HuH-7 (cell line): Measurements from ENCODE around the gene RBFOX2.
A peak's percentile ranks its signal among the peaks of the same experiment; 100 is the strongest.

Experiments
- DNase-seq: peaks from one replicate; pipeline ENCODE4 v3.0.0; 2011; ENCODE audit warnings: low spot score

RBFOX2 gene

GRCh38 chr22:35972559-35972958 lies 56.1 kb downstream of the RBFOX2 start:
- no peak for DNase-seq

DNA sequence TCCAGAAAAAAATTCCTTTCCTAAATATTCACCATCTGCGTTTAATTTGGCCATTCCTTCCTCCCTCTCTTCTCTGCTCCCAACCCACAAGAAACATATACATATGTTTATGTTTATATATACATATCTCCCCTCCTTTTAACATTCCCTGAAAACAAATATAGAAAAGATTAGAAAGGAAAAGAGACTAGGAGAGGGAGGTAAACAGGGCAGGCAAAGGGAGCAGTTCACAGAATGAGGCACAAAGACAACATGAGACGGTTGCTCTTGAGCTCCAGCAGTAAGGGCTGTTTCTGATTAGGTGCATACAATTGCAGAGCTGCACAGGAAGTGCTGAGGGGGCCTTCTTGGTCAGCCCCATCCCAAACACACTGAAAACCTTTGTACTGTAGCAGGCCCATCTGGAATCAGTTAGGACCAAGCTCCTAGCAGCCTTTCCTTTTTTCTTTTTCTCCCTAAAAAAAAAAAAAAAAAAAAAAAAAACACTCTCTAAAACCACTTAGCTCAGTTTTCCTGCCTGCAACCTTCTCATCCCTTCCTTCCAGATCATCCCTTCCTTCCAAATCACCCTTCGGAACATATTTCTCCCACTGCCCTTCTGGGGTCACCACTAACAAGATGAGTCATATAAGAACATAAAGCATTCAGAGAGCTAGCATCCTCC lies 57.0 kb downstream of the RBFOX2 start:
- peak; percentile 12 for DNase-seq

DNA sequence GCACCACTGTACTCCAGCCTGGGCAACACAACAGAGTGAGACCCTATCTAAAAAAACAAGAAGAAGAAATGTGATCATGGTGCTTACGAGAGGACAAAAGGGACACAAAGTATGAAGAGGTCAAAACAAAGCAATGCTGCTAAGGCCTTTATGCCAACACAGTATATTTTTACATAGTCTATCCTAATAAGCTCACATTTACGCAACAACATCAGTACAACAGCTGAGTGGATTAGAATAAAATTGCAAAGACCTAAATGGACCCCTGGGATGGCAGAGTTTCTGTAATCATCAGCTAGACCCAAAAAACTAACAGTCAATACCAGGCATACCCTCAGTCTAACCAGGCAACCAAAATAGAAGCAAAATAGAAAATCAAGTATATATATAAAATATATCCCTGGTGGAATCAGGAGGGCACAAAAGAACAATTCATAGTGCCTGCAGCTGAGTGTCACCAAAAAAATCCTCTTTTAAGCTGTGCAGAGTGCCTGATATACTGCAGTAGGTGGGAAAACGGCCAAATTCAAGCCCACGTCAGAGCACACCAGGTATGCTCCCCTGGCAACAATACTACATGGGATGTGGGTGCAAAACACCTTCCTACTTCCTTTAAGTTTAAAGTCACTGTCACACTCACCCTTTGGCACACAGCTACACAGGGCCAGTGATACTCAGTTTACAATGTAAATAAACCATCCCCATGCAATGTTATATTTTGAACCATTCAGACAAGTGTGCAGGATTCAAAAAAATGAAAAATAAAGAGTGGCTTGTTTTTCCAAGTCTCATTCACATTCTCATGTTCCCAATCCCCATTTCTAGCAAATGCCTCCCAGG lies 57.8 kb downstream of the RBFOX2 start:
- DNase-seq, result no peak

DNA sequence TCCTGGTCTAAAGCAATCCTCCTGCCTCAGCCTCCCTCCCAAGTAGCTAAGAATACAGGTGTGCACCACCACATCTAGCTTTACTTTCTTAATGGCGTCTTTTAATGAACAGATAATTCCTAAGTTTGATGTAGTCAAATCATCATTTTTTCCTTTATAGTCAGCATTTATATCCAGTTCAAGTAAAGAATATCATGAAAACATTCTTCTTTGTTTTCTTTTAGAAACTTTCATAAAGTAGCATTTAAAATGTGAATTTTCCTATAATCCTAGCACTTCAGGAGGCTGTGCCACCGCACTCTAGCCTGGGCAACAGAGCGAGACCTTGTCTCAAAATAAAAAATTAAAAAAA lies 61.6 kb downstream of the RBFOX2 start:
- DNase-seq, result no peak

- no peak for DNase-seq
Observed at GRCh38 chr22:35966314-35967045, 62.1 kb downstream of the RBFOX2 start.

- no peak for DNase-seq
Observed at GRCh38 chr22:35963237-35963810, 65.3 kb downstream of the RBFOX2 start.

DNA sequence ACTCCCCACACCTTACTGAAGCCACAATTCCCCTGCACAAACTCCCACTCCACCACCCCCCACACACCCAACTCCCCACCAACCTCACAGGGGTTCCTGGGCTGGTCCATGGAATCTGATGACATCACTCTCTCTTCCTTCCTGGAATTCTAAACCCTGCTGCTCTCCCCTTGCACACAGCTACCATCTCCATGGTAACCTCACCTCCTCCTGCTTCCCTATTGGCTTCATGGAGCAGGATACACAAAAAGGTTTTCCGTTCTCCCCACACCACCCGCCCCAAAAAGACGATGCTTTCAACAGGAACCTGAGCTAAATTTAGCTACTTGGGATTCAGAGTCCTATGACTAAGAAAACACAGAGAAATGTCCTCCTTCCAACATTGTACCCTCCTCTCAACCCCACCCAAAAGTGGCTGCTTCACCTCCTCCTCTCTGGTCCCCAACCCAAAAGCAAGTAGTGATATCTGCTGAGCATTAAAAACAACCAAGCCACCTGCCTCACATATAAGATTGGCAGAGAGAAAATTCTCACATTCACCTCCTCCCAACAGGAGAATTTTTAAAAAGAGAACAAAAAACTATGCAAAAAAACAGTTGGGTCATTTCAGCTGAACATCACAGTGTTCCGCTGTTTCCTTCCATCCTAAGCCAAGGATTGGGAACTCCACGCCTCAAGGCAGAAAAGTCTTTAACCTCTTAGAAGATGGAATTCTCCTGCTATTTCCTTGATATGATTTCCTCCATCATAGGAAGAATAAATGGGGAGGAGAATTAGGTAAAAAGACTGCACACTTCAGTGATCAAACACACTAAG lies 66.9 kb downstream of the RBFOX2 start:
- no peak for DNase-seq

DNA sequence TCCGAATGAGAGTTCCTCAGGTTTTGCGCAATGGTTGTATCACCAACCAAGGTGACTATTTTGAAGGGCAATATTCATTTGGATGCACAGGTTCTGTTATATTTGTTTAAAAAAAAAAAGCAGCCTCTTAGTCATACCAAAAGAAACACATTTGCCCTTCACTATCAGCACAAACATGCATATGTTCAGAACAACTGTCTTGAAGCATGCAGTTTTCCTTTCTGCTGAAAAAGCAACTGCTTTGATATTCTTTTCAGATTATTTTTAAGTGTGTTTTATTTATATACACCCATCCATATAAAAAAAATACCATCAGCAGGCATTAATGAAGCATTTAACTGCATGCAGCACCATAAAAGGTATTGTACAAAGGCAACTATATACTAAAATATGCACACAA lies 67.8 kb downstream of the RBFOX2 start:
- no peak for DNase-seq

DNA sequence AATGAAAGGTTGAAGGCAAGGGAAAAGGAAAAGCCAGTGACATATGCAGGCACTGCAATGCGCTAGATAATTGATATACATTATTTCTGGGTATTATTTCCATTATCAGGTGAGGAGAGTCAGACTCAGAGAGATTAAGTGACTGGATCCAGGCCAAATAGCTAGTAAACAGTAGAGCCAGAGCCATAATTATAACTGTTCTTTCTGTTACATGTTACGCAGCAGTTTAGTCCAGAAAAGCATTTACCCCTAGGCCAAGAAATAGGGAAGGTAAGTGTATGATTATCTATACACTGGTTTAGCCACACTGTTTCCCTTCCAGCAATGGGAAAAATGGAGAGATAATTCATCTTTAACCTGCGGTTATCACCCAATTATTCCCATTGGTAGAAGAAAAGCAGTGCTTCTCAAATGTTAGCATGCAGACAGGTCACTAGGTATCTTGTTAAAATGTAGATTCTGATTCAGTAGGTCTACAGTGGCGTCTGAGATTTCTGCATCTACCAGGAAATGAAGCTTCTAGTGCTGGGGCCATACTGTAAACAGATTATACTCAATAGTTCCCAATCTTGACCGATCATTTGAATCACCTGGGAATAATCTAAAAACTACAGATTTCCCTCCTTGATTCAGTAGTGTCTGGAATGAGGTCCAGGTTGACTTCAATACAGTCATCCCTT lies 69.4 kb downstream of the RBFOX2 start:
- DNase-seq, result no peak

- no peak for DNase-seq
Observed at GRCh38 chr22:35958334-35958733, 70.3 kb downstream of the RBFOX2 start.

DNA sequence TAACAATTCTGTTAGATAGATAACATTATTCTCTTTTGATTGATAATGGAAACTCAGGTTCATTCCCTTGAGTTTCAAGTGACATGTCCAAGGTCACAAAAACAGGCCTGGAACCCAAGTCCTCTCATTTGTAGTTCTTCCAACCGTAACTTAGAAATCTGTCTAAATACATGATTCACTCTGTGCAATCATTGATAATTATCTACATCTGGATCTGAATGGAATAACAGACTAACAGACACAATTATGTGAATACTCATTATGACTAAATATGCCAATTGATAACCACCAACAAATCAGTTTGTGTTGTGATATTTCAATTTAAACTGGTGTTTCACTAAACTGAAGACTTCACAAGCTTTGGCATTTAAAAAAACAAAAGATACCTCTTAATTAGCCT lies 71.0 kb downstream of the RBFOX2 start:
- DNase-seq, result no peak

DNA sequence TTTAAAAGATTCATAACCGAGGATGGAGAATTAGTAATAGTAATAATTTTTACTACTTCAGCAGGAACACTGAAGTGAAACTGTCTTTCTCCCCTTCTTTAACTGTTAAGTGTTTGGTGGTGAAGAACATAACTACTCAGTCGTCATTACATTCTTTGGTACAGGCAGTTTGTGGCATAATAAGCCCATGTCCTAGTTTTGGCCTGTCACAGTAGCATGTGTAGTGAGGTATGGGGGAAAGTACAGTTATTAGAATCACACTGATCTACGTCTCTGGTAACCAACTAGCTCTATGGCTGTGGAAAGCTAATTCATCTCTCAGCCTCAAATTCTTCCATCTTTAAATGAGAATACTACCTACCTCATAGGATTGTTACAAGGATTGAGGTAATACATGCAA lies 71.8 kb downstream of the RBFOX2 start:
- no peak for DNase-seq

GRCh38 chr22:35955546-35955945 lies 73.1 kb downstream of the RBFOX2 start:
- no peak for DNase-seq

DNA sequence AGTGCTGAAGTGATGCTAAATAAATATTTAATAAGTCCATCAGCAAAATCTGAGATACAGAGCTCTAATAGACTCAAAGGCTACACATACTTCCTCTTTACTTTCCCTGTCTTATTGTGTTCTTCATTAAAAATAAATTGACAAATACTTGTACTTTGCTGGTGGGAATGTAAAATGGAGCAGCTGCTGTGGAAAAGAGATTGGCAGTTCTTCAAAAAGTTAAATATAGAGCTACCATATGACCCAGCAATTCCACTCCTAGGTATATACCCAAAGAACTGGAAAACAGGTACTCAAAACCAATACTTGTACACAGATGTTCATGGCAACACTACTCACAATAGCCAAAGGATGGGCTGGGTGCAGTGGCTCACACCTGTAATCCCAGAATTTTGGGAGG lies 76.0 kb downstream of the RBFOX2 start:
- no peak for DNase-seq

DNA sequence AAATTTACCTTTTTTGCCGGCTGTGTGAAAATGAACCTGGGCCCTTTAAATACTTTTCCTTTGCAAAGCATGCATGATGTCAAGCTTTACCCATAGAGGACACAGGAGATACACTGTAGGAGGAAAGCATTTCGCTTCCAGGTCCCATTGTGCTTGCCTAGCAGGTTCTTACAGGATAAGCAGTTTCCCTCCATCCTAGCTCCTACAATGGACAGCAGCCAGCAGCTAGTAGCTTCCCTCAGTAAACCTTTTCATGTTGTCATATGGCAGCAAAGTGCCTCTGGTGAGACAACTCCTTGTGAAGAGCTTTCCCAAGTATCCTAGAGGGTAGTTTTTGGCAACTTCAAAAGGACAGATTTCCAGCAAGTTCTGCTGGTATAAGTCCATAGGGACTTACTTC lies 78.4 kb downstream of the RBFOX2 start:
- DNase-seq, result no peak

- no peak for DNase-seq
Observed at GRCh38 chr22:35949243-35949642, 79.4 kb downstream of the RBFOX2 start.

DNA sequence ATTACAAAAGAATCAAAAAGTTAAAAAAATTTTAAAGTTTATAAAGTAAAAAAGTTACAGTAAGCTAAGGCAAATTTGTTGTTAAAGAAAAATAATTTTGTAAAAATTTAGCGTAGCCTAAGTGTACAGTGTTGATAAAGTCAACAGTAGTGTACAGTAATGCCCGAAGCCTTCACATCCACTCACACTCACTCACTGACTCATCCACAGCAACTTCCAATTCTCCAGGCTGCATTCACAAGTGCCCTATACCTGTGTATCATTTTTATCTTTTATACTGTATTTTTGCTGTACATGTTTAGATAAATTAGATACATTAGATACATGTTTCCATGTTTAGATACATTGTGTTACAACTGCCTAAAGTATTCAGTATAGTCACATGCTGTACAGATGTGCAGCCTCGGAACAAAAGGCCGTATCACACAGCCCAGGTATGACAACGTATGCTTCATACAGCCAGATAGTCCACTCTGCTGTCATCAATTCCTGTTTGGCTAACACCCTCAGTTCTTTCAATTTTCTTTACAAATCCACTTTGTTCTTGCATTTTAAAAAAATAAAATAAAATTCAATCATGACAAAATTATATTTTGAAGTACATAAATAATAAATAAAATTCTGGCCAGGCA lies 80.7 kb downstream of the RBFOX2 start:
- DNase-seq, result no peak

GRCh38 chr22:35944458-35944857 lies 84.2 kb downstream of the RBFOX2 start:
- DNase-seq, result no peak

DNA sequence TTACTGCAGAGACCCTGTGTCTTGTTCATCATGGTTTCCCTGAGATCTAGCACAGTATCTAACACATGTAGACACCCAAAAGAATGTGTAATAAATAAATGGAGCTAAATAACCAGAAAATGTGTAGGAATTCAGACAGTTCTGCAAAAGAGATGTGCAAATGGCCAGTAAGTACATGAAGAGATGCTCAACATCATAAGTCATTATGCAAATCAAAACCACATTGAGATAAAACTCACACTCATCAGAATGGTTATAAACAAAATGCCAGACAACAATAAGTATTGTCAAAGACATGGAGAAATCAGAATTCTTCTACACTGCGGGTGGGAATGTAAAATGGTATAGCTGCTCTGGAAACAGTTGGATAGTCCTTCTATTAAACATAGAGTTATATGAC lies 88.5 kb downstream of the RBFOX2 start:
- DNase-seq, result no peak

DNA sequence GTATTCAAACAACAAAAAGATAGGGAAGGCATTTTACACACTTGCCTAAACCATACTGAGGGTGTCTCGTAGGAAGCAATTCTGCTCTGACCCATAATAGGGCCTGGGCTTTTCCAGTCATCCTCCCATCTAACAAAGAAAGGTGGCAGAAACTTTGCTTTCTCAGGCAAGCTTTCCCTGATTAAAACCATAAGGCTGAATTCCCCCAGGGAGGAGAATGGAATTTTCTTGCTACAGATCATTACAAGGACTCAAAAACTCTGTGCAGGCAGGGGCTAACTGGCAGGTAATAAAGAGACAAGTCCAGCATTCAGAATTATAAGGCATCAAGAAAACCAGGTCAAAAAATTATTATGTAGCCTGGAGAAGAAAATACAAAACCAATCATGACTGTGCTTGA lies 90.4 kb downstream of the RBFOX2 start:
- no peak for DNase-seq

GRCh38 chr22:35930933-35931332 lies 97.7 kb downstream of the RBFOX2 start:
- peak; percentile 52 for DNase-seq
